HG03558 (cell line): ENCODE measurements around the gene GMCL1.
"Not testable (repeated sequence)": the region's sequence is repeated elsewhere in the genome, so short reads cannot be mapped to it uniquely, and the experiment has no call there.

Experiments
- ATAC-seq: cut with Tn5 transposase; IDR thresholded peaks from one replicate; pipeline ENCODE4 v1.9.1; 2021; ENCODE audit warnings: moderate number of reproducible peaks; ENCODE audit not compliant: unreplicated experiment; ENCODE audit errors: extremely low read depth

GMCL1 gene

DNA sequence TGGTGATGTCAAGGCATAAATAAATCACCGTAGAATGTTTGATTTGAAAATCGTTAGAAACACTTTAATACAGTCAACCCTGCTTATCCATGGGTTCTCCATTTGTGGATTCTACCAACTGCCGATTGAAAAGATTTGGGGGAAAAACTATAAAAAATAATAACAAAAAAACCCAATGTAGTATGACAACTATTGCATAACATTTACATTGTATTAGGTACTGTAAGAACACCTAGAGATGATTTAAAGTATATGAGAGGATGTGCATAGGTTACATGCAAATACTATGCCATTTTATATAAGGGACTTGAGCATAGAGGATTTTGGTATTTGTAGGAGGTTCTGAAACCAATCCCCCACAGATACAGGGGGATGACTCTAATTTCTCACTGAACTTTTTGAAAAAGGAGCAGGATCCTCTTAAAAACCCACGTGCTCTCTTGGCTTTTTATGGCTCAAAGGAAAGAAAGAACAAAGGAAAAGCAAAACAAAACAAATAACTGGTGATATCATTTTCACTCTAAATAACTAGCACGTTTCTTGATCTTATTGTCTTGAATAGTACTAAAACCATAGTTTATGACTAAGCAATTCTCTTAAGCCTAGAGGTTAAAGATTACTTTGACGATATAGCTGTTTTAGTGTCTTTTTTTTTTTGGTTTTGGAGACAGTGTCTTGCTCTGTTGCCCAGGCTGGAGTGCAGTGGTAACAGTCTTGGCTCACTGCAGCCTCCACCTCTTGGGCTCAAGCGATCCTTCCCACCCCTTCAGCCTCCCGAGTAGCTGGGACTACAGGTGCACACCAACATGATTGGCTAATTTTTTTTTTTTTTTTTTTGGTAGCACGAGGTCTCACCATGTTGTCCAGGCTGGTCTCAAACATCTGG, 17.0 kb downstream of the GMCL1 start:
- no peak for ATAC-seq

GRCh38 chr2:69847068-69847828, 17.8 kb downstream of the GMCL1 start:
- no peak for ATAC-seq

- no peak for ATAC-seq
Observed at GRCh38 chr2:69848186-69848790, 18.8 kb downstream of the GMCL1 start.

GRCh38 chr2:69858261-69858660, 28.8 kb downstream of the GMCL1 start:
- no peak for ATAC-seq

GRCh38 chr2:69863298-69863697, 33.8 kb downstream of the GMCL1 start:
- no peak for ATAC-seq

- no peak for ATAC-seq
Observed at GRCh38 chr2:69888451-69888850, 59.0 kb downstream of the GMCL1 start.

GRCh38 chr2:69889302-69889701, 59.8 kb downstream of the GMCL1 start:
- ATAC-seq: no peak

DNA sequence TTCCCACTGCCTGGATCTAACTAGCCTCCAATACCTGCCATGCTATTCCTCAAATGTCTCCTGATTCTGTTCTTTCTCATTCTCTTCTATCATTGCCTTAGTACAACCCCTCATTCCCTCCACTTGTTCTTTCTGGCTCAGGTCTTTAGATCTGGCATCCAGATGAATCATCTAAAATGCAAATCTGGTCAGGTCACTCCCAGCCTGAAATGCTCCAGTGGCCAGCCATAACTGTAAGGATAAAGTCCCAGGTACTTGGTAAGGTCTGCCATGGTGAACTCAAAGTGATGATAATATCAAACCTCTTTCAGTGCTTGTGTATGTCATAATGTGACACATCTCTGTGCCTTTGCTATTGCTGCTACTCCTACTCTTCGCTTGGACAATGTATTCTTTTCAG, 61.4 kb downstream of the GMCL1 start:
- ATAC-seq: no peak

DNA sequence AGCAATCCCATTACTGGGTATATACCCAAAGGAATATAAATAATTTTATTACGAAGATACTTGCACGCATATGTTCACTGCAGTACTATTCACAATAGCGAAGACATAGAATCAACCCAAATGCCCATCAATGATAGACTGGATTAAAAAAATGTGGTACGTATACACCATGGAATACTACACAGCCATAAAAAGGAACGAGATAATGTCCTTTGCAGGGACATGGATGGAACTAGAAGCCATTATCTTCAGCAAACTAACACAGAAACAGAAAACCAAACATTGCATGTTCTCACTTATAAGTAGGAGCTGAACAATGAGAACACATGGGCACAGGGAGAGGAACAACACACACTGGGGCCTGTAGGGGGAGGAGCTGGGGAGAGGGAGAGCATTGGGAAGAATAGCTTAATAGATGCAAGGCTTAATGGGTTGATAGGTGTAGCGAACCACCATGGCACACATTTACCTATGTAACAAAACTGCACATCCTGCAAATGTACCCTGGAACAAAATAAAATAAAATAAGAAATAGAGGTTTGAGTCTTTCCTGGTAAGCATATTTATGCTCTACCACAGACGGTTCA, 63.5 kb downstream of the GMCL1 start:
- not testable (repeated sequence) for ATAC-seq

GRCh38 chr2:69893684-69894551, 64.5 kb downstream of the GMCL1 start, which contains the start of gene SNRNP27:
Gene SNRNP27 (plus strand): TSS chr2:69893956. CDS start chr2:69893985, 29 bp downstream.
- no peak for ATAC-seq

DNA sequence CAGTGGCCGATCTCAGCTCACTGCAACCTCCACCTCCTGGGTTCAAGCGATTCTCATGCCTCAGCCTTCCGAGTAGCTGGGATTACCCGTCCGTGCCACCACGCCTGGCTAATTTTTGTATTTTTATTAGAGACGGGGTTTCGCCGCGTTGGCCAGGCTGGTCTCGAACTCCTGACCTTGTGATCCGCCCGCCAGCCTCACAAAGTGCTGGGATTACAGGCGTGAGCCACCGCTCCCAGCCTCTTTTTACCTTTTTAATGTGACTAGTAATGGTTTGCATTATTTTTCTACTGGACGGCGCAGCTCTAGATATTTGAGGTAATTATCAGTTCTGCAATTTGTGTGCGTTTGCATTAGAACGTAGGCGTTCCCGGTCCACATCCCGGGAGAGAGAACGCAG, 65.3 kb downstream of the GMCL1 start:
- not testable (repeated sequence) for ATAC-seq

- ATAC-seq: no peak
Observed at GRCh38 chr2:69902213-69902922, 72.9 kb downstream of the GMCL1 start.

DNA sequence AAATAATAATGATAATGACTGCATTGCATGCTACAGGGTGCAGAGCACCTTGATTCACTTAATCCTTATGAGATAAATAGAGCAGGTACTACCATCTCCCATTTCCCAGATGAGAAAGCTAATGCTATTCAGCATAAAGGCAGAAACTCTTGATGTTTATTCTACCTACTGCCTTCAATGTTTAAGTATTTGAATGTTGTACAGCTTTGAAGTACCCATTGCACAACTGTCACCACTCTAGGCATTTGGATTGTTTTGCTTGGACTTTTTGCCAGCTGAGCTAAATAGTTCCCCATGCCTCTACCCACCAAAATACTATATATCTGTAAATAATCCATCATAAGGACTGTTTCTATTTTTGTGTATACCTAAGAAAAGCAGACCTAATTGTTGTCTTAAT, 77.8 kb downstream of the GMCL1 start:
- ATAC-seq: no peak

DNA sequence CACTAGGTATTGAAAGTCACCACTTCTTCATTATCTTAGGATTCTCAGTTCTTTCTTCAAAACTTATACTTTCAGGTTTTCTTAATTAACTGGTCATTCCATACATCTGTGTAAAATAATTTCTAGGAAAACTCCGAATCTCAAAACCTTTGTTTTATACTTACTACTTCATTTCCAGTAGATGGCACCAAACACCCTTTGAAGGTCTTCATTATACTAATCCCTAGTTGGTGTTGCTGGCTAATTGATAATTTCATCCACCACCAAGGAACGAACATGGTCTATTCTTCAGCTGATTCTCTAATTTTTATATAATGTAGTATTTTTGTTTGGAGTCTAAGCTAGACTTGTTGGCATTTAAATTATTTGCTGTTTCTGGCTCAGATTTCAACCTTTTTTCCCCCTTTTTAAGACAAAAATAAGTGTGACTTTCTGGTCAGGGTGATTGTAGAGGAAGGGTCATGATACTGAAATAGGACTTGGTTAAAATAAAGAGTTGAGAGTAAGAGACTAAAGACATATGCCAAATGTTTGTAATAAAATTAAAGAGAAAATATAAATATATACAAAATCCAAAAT, 82.6 kb downstream of the GMCL1 start:
- ATAC-seq: no peak

GRCh38 chr2:69914164-69914949, 84.9 kb downstream of the GMCL1 start:
- peak; percentile 86 for ATAC-seq

DNA sequence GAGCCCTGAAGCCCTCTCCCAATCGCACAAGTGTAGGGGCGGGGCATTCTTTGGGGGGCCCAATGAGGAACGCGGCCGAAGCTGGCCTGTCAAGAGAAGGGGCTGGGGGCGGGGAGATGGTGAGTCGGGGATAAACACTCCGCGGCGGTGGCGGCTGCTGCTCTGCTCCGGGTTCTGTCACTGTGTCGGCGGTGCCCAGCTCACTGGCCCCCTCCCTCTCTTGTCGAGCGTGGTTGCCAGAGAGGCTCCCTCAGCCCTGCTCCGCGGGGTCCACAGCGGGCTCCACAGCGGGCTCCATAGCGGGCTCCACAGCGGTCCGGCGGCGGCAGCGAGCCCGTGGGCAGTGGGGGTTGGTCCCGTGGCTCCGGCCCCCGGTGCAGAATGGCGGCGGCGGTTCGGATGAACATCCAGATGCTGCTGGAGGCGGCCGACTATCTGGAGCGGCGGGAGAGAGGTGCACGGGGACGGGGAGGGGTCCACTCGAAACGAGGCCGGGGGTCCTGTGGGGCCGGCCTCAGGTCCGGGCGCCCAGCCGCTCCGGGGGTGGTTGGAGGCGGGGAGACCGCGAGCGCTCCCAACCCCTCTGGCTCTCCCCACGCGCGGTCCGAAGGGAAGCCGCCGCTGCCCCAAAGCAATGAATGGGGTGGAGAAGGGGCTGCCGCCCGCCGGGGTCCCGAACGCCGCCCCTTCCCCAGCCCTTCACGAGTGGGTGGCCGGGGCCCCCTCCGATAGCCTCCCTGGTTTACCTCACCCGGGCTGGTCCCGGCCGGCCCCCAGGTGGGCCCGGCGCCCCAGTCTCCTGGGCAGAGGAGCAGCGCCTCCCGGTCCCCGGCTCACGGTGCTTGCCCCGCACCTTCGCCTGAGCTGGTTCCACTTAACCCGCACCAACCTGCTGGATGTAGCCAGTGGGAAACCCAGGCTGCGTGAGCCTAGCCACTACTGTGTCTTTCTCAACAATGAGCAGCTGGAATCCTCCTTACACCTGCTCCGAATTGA, 85.8 kb downstream of the GMCL1 start, which contains the start of gene MXD1:
Gene MXD1, plus strand, starts transcription at position 160 of the 996 bp plus-strand sequence. Its CDS starts 222 bp downstream, at position 382.
- no peak for ATAC-seq

- ATAC-seq: no peak
Observed at GRCh38 chr2:69916106-69916505, 86.6 kb downstream of the GMCL1 start.
